Jurkat, Clone E6-1 (cell line): ENCODE results near the gene C1GALT1.
"Not testable (repeated sequence)": the region's sequence is repeated elsewhere in the genome, so short reads cannot be mapped to it uniquely, and the experiment has no call there.

Experiments
- DNase-seq: peaks from one replicate; pipeline ENCODE4 v3.0.0-alpha.2; 2011; ENCODE audit warnings: low read depth, low spot score
- H3K4me3 ChIP-seq: 2 replicates; pipeline ENCODE4 v1.5.1; 2011; ENCODE audit warnings: mild to moderate bottlenecking, low read length, control low read depth, moderate library complexity

C1GALT1 gene

DNA sequence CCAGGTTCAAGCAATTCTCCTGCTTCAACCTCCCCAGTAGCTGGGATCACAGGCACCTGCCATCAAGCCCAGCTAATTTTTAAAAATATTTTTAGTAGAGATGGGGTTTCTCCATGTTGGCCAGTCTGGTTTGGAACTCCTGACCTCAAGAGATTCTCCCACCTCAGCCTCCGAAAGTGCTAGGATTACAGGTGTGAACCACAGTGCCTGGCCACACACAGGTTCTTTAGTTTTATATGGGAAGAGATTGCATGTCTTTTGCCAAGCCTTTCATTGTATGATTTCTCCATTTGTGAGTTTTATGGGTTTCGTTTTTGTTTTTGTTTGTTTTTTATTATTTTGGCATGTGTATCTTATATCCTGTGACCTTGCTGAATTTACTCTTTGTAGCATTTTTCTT lies 40.9 kb downstream of the C1GALT1 start:
- H3K4me3 ChIP-seq, result no peak overlapping the region
- no peak for DNase-seq

DNA sequence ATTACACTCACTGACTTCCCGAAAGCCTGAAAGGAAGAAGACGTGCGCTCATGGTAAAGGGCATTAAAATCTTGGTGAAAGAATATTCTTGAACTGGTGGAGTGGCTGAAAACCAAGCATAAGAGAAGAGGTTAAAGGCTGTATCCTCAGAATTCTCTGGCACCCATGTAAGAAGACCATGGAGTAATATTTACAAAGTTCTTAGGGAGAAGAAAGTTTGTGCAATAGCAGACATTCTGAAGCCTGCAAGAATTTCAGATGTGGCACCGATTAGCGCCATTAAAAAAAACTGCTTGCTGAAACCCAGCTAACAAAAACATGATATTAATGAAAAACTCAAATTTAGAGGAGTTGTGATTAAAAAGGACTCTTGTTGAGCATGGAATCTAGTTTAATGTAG lies 44.1 kb downstream of the C1GALT1 start:
- DNase-seq, result no peak
- H3K4me3 ChIP-seq, result no peak overlapping the region

DNA sequence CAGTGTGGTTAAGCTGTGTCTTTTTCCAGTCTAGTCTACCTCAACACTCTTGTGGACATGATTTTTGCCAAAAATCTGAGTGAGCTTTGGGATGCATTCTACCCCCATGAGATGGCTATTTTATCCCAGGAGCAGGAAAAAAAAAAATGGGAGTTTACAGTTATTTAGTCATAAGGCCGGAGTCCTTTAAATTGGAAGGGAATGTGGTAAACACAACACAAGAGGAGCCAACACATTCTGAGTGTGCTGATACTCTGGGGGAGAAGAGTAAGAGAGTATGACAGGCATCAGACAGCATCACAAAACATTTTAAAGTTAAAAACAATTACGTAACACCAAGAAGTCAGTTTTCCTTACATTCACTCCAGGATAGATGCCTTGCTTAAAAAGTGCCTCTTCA lies 46.1 kb downstream of the C1GALT1 start:
- no peak for DNase-seq
- H3K4me3 ChIP-seq, result no peak overlapping the region

DNA sequence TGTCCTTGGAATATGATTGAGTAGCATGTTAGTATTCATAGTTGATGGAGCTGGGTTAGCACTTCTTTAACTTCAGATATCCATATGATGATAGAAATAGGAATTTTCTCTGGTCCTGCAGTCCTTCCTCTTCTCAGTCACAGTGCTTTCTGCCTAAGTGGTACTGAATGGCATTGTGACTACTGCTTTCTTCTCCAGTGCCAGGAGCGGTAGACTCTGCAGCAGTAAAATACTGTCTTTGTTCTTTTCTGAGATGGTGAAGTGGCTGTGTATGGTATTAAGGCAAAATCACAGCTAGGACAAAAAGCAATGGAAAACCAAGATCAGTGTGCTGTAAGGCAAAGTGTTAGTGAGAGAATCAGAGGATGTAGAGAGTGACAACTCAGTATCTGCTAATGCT lies 46.6 kb downstream of the C1GALT1 start:
- no peak for DNase-seq
- H3K4me3 ChIP-seq, result no peak overlapping the region

DNA sequence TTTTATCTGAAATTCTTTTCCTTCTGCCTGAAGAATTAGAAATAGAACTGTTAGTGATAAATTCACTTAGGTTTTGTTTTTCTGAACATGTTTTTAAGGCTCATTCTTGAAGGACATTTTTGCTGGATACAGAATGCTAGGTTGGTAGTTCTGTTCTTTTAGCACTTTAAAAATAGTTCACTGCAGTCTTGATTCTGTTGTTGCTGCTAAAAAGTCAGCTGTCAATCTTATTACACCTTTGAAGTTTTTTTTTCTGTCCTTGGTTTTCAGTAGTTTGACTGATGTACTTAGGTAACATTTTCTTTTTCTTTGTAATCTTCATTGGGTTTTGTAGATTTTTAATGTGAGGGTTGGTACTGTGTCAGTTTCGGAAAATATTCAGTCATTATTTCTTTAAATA lies 48.7 kb downstream of the C1GALT1 start:
- no peak overlapping the region for H3K4me3 ChIP-seq
- no peak for DNase-seq

DNA sequence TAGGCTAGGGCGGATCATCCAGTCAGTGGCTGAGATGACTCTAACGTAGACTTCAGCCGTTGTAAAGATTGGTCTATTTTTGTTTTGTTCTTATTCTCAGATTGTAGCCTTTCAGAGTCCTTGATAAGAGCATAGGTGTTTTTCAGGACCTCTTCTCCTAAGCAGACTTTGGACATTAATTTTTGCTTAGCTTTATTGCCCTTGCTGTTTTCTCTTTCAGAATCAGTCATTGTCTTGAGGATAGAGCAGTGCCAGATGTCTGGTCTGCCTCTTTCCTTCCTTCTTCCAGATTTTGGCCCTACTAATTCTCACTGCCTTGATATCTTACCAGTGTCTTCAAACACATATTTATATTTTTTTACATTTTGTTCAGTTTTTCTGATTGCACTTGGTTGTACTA lies 49.5 kb downstream of the C1GALT1 start:
- DNase-seq, result no peak
- no peak overlapping the region for H3K4me3 ChIP-seq

DNA sequence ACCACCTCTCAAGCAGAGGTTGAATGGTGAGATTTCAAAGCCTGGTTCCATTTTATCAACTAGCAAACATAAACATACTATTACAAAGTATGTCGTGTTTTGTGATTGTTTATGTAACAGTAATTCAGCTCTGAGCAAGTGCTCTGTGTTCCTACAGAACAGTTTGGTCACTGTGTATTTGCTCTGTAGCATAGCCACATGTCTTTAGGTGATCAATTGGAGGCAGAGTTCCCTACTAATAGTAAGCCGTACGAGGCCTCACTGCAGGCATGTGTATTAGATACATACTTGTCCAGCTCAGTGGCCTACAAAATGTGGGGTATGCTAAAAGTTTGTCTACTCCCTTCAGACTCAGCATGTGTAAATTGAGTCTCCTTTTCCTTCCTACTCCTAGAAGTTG lies 53.0 kb downstream of the C1GALT1 start:
- no peak for DNase-seq
- no peak overlapping the region for H3K4me3 ChIP-seq

DNA sequence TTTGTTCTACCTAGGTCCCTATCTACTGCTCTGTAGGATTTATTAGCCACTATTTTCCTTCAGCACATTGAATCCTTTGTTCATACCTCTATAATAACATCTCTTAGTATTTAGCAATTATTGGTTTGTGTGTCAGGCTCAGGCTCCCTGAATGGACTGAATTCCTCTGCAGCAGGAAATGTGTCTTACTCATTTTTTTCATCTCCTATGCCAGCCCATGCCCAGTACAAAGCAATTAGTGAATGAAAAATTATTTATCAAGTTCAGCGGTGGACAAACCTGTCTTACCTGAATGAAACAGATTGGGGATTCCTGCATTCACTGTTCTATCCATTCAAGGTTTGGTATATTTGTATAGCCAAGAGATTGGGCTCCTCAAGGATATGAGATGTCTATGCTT lies 53.7 kb downstream of the C1GALT1 start:
- no peak for DNase-seq
- H3K4me3 ChIP-seq, result no peak overlapping the region

DNA sequence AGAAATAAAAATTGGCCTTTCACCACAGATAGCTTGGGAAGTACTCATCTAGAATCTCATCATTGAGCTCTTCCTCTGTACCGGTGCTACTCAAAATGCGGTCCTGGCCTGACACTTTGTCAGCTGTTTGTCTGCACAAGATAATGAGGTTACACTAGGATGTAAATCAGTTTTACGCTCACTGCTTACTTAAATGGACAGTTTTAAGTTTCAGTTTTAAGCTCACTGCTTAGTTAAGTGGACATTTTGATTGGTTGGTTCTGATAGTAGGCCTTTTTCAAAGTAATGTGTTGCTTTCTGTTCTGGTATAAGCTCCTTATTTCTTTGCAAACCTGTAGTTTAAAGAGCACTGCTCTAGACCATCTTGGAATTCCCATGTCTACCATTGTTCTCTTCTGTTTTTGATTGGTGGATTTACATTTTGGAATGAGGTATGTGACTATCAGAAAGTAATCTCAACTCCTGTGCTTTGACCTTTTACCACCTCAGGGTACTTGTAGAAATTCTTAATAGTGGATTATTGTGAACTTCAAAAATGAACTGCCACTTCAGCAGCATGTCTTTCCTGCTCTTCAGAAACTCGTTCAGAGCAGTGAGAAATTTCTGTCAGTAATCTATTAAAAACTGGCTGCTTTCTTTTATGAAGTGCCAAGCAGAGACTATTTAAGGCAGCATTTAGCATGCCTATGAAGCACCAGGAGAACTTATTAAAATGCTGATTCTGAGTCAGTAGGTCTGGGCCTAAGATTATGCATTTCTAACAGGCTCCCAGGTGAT lies 55.0 kb downstream of the C1GALT1 start:
- no peak overlapping the region for H3K4me3 ChIP-seq
- DNase-seq, result no peak

DNA sequence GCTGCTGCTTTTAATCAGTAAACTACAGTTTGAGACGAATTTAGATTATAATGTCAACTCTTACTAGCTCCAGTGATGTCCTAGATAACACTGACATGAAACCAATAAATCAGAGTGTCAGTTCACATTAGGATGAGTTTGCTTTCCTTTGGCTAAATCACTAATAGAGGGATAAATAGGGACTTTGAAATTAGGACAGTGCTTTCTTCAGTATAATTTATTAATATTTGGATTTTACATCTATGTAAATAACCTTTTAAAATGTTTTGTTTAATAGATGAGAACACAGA lies 55.6 kb downstream of the C1GALT1 start:
- DNase-seq, result no peak
- H3K4me3 ChIP-seq, result no peak overlapping the region

DNA sequence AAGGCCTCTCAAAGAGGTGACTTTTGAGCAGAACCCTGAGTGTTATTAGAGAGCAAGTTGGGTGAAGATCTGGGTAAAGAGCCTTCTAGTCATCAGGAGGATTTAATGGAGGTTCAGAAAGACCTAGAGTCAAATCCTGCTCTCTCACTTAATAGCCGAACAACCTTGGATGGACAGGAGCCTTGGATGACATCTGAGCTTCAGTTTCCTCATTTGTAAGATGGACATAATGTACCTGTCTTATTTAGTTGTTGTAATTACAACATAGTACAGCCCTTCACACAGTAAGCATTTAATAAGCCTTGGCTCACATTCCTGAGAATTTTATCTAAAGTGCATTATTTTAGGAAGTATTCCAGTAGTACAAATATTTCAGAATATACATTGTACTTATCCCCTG lies 57.0 kb downstream of the C1GALT1 start:
- H3K4me3 ChIP-seq, result no peak overlapping the region
- DNase-seq, result no peak

DNA sequence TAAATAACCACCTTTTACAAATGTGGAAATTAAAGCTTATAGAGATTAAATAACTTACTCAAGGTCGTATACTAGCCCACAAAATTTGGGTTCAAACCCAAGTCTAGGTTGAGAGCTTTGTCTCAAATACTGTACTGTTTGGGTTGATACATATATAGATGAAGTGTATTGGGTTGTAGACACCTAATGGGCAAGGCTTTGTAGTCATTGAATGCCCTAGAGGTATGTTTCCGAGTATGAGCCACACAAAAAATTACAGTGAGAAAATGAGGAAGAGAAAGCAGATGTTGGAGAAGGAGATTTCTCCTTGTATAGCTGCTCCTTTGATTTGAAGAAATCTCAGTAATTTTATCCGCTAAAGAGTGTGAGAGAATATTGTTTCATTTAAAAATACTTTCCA lies 60.6 kb downstream of the C1GALT1 start:
- no peak for DNase-seq
- H3K4me3 ChIP-seq, result no peak overlapping the region

DNA sequence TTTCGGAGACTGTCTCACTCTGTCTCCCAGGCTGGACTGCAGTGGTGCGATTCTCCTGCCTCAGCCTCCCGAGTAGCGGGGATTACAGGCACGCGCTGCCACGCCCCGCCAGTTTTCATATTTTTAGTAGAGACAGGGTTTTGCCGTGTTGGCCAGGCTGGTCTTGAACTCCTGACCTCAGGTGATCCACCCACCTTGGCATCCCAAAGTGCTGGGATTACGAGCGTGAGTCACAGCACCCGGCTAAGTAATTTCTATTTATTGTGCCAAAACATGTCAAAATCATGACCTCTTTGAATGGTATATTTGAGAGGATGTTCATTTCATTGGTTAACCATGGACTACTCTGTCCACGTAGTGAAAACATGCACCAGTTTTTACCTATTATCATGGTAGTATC lies 62.9 kb downstream of the C1GALT1 start:
- not testable (repeated sequence) for H3K4me3 ChIP-seq, DNase-seq

DNA sequence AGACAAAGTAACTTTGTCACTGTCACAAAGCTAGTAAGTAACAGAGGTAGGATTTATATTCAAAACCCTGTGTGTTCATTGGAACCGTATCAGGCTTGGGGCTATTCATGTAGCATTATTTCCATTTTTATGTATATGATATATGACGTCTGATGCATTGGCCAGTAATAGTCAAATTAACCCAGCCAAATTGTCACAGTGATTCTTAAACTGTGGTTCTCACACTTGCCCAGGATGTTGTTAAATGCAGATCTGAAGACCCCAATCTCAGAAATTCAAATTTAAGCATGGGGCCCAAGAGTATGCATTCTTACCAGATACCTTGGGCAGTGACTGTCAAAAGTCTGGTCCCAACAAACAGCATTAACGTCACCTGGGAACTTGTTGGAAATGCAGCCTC lies 63.9 kb downstream of the C1GALT1 start:
- no peak for DNase-seq
- no peak overlapping the region for H3K4me3 ChIP-seq

DNA sequence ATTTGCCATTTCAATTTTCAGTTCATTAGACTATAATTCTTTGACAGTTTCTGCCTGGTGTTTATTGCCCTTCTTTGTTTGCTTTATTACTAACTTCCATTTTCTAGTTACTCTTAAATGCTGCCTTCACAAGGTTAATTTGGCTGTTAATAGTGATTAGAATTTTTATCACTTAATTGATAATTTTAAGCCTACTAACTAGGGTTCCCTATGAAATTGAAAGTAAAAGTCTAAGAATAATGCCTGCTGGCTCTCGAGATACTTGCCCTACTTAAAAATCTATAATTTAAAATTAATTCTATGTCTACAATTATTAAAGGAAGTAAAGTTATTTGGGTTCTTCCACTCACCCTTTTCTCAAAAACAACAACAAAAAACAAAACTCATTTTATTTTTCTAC lies 65.3 kb downstream of the C1GALT1 start:
- no peak overlapping the region for H3K4me3 ChIP-seq
- no peak for DNase-seq

DNA sequence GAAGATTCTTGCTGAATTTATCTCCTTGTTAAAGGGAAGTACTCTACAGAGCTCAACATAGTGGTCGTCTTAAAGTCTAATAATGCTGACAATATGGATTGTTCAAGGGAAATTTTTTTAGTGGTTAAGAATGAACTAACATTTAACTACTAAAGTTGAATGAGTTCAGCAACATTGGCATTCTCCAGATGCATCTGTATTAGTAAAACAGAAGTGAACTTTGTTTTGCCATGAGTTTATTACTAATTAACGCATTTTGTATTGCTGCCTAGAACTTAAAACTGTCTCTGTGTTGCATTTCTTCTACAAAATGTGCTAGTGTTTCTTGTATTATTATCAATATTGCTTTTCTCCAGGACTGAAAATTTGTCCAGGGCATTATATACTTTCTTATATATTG lies 67.5 kb downstream of the C1GALT1 start:
- no peak for DNase-seq
- H3K4me3 ChIP-seq, result no peak overlapping the region

DNA sequence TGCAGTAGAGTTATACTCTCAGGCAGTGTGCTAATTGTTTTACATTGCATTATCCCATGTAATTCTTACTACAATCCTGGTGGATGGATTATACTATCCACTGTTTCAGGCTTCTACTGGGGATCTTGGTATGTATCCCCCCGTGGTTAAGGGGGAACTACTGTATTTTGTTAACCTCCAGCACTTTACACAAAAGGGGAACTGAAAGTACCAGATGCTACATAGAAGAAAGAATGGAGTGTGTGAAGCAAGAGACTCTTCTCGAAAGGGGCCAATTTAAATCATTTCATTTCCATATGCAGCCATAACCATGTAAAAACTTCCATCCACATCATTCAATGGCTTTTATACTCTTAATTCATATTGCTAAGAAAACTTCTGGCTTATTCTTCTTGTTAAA lies 69.4 kb downstream of the C1GALT1 start:
- no peak for DNase-seq
- no peak overlapping the region for H3K4me3 ChIP-seq

DNA sequence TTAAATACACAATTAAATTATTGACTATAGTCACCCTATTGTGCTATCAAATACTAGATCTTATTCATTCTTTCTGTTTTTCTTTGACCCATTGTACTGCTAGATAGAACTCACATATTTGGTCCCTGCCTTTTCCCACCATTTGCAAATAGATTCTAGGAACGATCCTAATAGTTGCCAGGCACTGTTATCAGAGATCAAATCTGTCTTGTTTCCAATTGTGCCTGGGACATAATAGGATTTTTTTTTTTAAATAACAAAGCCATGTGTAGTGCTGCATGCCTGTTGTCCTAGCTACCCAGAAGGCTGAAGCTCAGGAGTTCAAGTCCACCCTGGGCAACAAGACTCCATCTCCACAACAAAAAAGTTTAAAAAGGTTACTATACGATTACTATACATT lies 72.0 kb downstream of the C1GALT1 start:
- no peak overlapping the region for H3K4me3 ChIP-seq
- DNase-seq, result no peak

DNA sequence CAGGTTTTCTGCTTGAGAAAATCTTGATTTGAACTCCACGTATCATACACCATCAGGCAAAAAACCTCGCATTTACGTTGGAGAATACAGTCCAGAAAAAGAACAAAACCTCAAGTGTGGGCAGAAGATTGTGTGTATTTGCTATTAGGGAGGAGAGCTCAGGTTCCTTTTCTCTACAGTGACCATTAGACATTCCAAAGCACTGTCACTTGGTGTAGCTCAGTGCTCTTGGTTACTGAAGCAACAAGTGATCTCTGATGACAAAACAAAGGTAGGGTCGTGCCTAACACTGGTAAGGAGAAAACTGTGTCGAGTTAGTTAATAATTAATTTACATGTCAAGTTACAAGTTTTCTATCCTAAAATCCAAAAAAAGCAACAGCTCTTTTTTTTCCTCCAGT lies 72.6 kb downstream of the C1GALT1 start:
- H3K4me3 ChIP-seq, result no peak overlapping the region
- no peak for DNase-seq

DNA sequence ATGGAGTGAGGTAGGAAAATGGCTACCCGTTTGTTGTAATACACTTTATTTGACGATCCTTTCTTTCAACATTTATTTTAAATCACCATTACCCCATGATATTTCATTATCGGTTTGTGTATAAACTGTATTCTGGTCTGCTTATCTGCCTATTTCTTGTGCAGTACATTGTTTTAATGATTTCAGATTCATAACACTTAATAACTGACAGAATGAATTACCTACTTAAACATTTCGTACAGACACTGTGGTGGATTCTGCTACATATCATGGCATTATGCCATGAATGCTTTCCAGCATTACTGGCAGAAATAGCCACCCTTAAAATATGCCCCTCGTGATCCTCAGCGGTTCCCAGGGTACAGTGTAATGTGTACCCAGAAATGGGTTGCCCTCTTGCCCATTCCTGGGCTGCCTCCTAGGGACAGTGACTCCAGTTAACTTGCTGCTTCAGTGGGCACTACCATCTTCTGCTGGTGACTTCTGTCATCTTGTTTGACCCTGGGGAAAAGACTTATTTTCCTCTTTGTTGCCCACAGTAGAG lies 74.5 kb downstream of the C1GALT1 start:
- DNase-seq, result no peak
- H3K4me3 ChIP-seq, result no peak overlapping the region

DNA sequence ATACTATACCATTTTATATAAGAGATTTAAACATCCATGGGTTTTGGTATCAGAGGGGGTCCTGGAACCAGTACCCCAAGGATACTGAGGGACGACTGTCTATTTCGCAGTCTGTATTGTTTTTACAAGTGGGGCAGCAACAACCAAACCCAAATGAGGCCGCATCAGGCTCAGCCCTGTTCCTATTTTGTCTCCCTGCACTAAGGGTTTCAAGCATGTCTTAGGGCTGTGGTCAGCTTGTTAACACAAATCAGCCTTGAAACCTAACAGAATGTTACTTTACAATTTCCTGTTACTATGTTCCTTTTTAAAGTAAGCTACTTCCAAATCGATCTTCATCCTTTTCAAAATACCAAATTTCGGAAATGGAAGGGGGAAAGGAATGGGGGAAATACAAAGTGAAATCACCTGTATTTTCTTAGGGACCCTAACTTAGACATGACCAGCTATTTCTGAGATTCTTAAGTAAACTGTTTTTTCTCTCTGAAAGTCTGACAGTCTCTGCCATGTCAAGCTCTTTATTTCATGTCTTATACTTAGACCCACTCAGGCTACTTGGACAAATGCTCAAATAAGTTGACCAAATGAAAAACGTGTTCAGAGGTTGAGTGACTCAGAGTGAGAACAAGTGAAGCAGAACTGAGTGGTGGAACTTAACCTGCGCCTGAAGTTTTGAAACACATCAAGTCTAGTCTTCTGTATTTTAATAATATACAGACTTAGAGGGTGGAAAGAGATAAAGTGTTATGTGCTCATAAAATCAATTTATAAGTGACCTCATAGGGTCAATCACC lies 75.8 kb downstream of the C1GALT1 start:
- no peak for DNase-seq
- no peak overlapping the region for H3K4me3 ChIP-seq
